GM18951 (cell line): Measurements from ENCODE around the gene CAMTA1.

ENCODE experiments used
- POLR2A ChIP-seq: IDR thresholded peaks from 4 replicates; pipeline ENCODE4 v1.6.1; 2011; ENCODE audit warnings: mild to moderate bottlenecking; ENCODE audit not compliant: insufficient read length, insufficient read depth; ENCODE audit errors: extremely low read depth
- in situ Hi-C: fragments of 300-500 bp; cut with MboI; formaldehyde crosslinking; loops from one replicate; pipeline ENCODE4 v1.12.0; 2022; ENCODE audit warnings: low sequenced_read_pairs, mixed read lengths, inconsistent platforms; ENCODE audit not compliant: unreplicated experiment

CAMTA1 gene

GRCh38 chr1:7453038-7453437 is 667.8 kb downstream of the CAMTA1 start:
- TF ChIP-seq POLR2A: no peak
- in situ Hi-C loops: no loop called here

- TF ChIP-seq POLR2A: no peak
- in situ Hi-C loops: no loop called here
Observed at GRCh38 chr1:7454052-7454815, 669.0 kb downstream of the CAMTA1 start.

GRCh38 chr1:7454895-7455784 is 669.9 kb downstream of the CAMTA1 start:
- TF ChIP-seq POLR2A: no peak
- in situ Hi-C loops: no loop called here

GRCh38 chr1:7455796-7456721 is 670.8 kb downstream of the CAMTA1 start:
- TF ChIP-seq POLR2A: no peak
- in situ Hi-C loops: no loop called here

GRCh38 chr1:7456722-7457082 is 671.4 kb downstream of the CAMTA1 start:
- in situ Hi-C loops: no loop called here
- no peak for TF ChIP-seq POLR2A

GRCh38 chr1:7457811-7458210 is 672.6 kb downstream of the CAMTA1 start:
- in situ Hi-C loops: no loop called here
- no peak for TF ChIP-seq POLR2A

- no peak for TF ChIP-seq POLR2A
- in situ Hi-C loops: no loop called here
Observed at GRCh38 chr1:7458946-7459345, 673.7 kb downstream of the CAMTA1 start.

- no peak for TF ChIP-seq POLR2A
- in situ Hi-C loops: no loop called here
Observed at GRCh38 chr1:7459914-7460313, 674.7 kb downstream of the CAMTA1 start.

GRCh38 chr1:7460807-7461206 is 675.6 kb downstream of the CAMTA1 start:
- in situ Hi-C loops: no loop called here
- TF ChIP-seq POLR2A: no peak

- in situ Hi-C loops: no loop called here
- TF ChIP-seq POLR2A: no peak
Observed at GRCh38 chr1:7462617-7463016, 677.4 kb downstream of the CAMTA1 start.

GRCh38 chr1:7463526-7463925 is 678.3 kb downstream of the CAMTA1 start:
- in situ Hi-C loops: no loop called here
- TF ChIP-seq POLR2A: no peak

GRCh38 chr1:7464736-7465135 is 679.5 kb downstream of the CAMTA1 start:
- TF ChIP-seq POLR2A: no peak
- in situ Hi-C loops: no loop called here
